ENCODE results near the gene VAV2.

DNA sequence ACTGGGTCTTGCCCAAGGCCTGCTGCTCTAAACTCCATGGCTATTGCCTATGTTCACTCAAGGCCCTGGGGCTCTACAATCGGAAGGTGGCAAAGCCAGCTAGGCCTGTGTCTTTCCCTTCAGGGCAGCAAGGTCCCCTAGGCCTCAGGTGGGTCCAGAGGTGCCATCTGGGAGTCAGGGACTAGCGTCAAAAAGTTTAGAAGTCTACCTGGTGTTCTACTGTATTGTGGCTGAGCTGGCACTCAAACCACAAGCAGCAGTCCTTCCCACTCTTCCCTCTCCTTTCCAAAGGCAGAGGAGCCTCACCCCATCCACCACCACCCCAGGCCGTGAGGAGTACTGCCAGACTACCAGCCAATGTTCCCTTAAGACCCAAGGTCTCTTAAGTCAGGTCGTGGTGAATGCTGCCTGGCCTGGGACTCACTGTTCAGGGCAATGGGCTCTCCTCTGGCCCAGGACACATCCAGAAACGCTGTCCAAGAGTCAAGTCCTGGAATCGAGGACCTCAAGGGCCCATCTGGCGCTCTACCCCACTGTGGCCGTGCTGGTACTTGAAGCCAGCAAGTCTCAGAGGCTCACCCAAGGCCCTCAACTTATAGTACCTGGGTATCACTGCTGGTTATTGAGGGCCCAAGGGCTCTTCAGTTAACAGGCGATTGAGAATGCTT is 241.0 kb downstream of the VAV2 start:
- TF ChIP-seq, protein P1, sequence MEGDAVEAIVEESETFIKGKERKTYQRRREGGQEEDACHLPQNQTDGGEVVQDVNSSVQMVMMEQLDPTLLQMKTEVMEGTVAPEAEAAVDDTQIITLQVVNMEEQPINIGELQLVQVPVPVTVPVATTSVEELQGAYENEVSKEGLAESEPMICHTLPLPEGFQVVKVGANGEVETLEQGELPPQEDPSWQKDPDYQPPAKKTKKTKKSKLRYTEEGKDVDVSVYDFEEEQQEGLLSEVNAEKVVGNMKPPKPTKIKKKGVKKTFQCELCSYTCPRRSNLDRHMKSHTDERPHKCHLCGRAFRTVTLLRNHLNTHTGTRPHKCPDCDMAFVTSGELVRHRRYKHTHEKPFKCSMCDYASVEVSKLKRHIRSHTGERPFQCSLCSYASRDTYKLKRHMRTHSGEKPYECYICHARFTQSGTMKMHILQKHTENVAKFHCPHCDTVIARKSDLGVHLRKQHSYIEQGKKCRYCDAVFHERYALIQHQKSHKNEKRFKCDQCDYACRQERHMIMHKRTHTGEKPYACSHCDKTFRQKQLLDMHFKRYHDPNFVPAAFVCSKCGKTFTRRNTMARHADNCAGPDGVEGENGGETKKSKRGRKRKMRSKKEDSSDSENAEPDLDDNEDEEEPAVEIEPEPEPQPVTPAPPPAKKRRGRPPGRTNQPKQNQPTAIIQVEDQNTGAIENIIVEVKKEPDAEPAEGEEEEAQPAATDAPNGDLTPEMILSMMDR (IDR thresholded peaks at IDR 0.05): no peak
- TF ChIP-seq POLR2AphosphoS5 (IDR thresholded peaks at IDR 0.05): no peak

Data from sigmoid colon (tissue), 4 donors.